ENCODE data around the gene ING4. TPM values are rescaled to one million over a fixed set of nuclear protein-coding genes. Genes with fewer than 3 reads are reported as not detected.

ING4 gene
- total RNA-seq, 1 experiment from 2014 or later = 23.8 TPM

GRCh38 chr12:6698352-6699046, 35.6 kb upstream of the ING4 start:
- no peak overlapping the region for H3K9ac ChIP-seq (ENCODE audit: low read length)
- no TSS peak for BruUV-seq (replicated peaks)

DNA sequence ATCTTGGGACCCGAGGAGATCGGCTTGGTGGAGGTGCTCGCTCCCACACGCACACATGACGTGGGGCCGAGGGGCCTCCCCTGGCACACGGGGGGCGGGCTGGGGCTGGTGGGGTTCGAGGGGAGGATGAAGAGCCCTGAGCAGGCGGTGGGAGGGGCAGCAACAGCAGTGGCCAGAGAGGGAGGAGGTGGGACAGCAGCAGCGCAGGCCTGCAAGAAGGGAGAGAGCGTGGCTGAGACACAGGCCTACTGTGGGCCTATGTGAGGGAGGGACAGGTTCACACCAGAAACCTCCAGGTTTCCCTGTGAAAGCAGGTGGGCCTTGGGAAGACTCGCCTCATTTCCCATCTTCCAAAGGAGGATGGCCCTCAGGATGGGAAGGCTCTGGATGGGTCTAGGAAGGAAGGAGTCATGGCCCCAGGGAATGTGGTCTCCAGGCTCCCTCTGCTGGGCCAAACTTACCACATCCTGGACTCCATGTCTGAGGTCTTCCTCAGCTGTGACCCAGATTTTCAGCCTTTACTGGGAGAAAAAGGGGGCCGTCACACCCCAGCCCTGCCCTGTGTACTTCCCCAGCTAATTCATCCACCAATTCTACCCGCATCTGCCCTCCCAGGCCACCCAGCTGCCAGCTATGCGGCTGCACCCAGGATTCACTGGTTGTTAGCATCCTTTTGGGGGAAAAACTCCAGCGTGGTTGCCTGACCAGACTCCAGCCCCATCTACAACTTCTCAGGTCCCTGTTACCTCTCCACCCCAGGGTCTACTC, 34.8 kb upstream of the ING4 start:
- DNase-seq = peak; percentile 60
- no peak overlapping the region for H3K27ac ChIP-seq (ENCODE audit: low read length)
- peak; percentile 89 for ATAC-seq
- H3F3A ChIP-seq (ENCODE audit: low read length, unreplicated experiment) = no peaks in the 10 kb centered on the region
- no peak overlapping the region for H2AFZ ChIP-seq (ENCODE audit: low read length)
- TF ChIP-seq, protein P1, sequence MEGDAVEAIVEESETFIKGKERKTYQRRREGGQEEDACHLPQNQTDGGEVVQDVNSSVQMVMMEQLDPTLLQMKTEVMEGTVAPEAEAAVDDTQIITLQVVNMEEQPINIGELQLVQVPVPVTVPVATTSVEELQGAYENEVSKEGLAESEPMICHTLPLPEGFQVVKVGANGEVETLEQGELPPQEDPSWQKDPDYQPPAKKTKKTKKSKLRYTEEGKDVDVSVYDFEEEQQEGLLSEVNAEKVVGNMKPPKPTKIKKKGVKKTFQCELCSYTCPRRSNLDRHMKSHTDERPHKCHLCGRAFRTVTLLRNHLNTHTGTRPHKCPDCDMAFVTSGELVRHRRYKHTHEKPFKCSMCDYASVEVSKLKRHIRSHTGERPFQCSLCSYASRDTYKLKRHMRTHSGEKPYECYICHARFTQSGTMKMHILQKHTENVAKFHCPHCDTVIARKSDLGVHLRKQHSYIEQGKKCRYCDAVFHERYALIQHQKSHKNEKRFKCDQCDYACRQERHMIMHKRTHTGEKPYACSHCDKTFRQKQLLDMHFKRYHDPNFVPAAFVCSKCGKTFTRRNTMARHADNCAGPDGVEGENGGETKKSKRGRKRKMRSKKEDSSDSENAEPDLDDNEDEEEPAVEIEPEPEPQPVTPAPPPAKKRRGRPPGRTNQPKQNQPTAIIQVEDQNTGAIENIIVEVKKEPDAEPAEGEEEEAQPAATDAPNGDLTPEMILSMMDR (conservative IDR thresholded peaks at IDR 0.05; ENCODE audit: low read depth, low read length) = peak; percentile 67
- TF ChIP-seq EZH2phosphoT487 (IDR thresholded peaks at IDR 0.05; ENCODE audit: borderline replicate concordance, low read length) = no peak
- intact Hi-C loops (cut with micrococcal nuclease) = loop anchor here (5.0 kb wide), 1 partner anchor 80 kb away; no protein-coding TSS in a partner anchor
- no peaks in the 10 kb centered on the region for H3K9me3 ChIP-seq (ENCODE audit: low read length)
- H3K36me3 ChIP-seq (ENCODE audit: low read depth, low read length) = no peaks in the 10 kb centered on the region
- H4K20me1 ChIP-seq (ENCODE audit: low read length) = no peaks in the 10 kb centered on the region
- H3K4me1 ChIP-seq (ENCODE audit: insufficient read depth, low read length) = no peaks in the 10 kb centered on the region
- no peak overlapping the region for H3K4me3 ChIP-seq (ENCODE audit: low read length)
- H3K9me2 ChIP-seq (replicated peaks; ENCODE audit: low read length) = no peaks in the 10 kb centered on the region
- no peaks in the 10 kb centered on the region for H3K79me2 ChIP-seq (ENCODE audit: low read length)
- POLR2A ChIA-PET (ENCODE audit: unreplicated experiment) = interaction anchor here (0.6 kb wide), 1 partner anchor 9 kb away, joined by 3 read pairs; the partner anchor contains the start of gene ZNF384
- peaks cover 33% of the 10 kb centered on the region for H3K27me3 ChIP-seq (ENCODE audit: low read length)
- H3K4me2 ChIP-seq (ENCODE audit: low read length) = no peak overlapping the region
- no TSS peak for BruUV-seq (replicated peaks)
- CTCF ChIA-PET = interaction anchor here (0.6 kb wide), 1 partner anchor 120 kb away, joined by 3 read pairs; no protein-coding TSS in a partner anchor
- no peak overlapping the region for H3K9ac ChIP-seq (ENCODE audit: low read length)

More at GRCh38 chr12:6698352-6699046, 35.6 kb upstream of the ING4 start:
- no peak for ATAC-seq
- Histone ChIP-seq H3K4me1 (ENCODE audit: insufficient read depth, low read length) (no peaks in the 10 kb centered on the region), H3K9me2 (replicated peaks; ENCODE audit: low read length) (no peaks in the 10 kb centered on the region), H3K27ac (ENCODE audit: low read length) (no peak overlapping the region), H3K27me3 (ENCODE audit: low read length) (peaks cover 33% of the 10 kb centered on the region), H3K79me2 (ENCODE audit: low read length) (no peaks in the 10 kb centered on the region), H3K4me2 (ENCODE audit: low read length) (no peak overlapping the region), H3K36me3 (ENCODE audit: low read depth, low read length) (no peaks in the 10 kb centered on the region), H3F3A (ENCODE audit: low read length, unreplicated experiment) (no peaks in the 10 kb centered on the region), H3K4me3 (ENCODE audit: low read length) (no peak overlapping the region), H4K20me1 (ENCODE audit: low read length) (no peaks in the 10 kb centered on the region), H2AFZ (ENCODE audit: low read length) (no peak overlapping the region), H3K9me3 (ENCODE audit: low read length) (no peaks in the 10 kb centered on the region)
- TF ChIP-seq EZH2 (IDR thresholded peaks at IDR 0.05; ENCODE audit: low read length, unreplicated experiment) = no peak
- TF ChIP-seq, protein P1 (conservative IDR thresholded peaks at IDR 0.05; ENCODE audit: low read depth, low read length) = no peak
- TF ChIP-seq EZH2phosphoT487 (IDR thresholded peaks at IDR 0.05; ENCODE audit: borderline replicate concordance, low read length) = no peak
- intact Hi-C loops (cut with micrococcal nuclease) = loop anchor here (5.0 kb wide), 1 partner anchor 81 kb away; no protein-coding TSS in a partner anchor
- DNase-seq = no peak
- POLR2A ChIA-PET (ENCODE audit: unreplicated experiment) = interaction anchor here (0.6 kb wide), 2 partner anchors 9 to 25 kb away, joined by 3 to 4 read pairs; partner anchors contain the start of genes COPS7A and ZNF384
- CTCF ChIA-PET = interaction anchor here (0.6 kb wide), 1 partner anchor 121 kb away, joined by 3 read pairs; no protein-coding TSS in a partner anchor

Data from PC-3 (cell line).